ENCODE results near the gene DDX51.

DDX51 gene

DNA sequence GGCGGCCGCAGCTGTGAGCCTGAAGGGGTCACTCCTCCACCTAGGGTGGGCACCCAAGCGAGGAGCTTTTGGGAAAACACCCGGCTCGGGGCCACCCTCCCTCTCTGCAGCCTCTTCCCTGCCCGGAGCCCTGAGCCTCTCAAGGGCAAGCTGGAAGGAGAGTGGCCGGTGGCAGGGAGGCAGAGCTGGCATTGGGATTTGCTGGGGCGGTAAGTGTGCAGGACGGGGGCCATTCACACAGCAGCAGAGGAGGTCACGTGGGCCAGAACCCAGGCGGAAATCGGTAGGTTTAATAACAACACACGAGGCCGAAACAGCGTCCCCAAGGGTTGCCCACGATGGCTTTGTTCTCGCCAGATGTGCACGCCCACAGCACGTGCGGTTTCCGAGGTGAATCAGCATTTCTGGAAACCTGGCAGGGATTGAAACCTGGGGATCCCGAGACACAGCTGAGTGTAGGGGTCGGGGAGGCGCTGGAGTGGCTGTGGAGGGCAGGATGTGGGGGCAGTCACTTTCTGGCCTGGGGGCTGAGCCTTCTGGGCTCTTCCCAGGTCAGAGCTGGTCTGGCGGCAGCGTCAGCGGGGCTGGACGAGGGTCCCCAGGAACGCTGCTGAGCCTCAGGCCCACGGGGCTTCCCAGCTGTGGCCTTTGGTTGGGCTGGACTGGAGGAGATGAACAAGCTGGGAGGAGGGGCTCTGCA lies 23.6 kb upstream of the DDX51 start:
- no peak for DNase-seq (ENCODE audit: low read depth in 2 of 2)

DNA sequence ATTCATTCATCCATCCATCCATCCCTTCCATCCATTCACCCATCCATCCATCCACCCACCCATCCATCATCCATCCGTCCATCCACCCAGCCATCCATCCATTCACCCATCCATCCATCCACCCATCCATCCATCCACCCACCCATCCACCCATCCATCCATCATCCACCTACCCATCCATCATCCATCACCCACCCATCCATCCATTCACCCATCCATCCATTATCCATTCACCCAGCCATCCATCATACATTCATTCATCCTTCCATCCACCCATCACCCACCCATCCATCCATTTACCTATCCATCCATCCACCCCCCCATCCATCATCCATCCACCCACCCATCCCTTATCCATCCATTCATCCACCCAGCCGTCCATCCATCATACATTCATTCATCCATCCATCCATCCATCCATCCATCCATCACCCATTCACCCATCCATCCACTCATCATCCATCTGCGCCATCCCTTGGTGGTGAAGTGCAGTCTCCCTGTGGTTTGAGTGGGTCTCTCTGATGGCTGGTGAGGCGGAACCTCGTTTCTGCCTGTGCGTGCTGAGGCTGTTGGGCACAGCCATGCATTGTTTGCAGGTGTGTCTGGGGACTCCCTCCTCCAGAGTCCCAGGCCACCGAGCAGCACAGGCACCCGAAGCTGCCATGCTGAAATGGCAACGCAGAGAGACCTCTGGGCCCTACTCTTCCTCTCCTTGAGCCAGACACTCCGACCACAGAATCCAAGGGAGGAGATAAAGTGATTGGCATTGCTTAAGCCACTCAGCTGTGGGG lies 22.9 kb upstream of the DDX51 start:
- no peak for DNase-seq (ENCODE audit: low read depth in 2 of 2)

DNA sequence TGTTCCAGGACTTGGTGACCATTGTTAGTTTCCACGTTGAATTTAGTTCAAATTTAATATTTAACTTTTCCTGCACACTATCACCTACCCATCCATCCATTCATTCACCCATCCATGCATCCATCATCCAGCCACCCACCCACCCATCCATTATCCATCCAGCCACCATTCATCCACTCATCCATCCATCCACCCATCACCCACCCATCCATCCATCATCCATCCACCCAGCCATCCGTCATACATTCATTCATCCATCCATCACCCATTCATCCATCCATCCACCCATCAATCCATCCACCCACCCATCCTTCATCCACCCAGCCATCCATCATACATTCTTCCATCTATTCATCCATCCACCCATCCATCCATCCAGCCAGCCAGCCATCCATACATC lies 22.0 kb upstream of the DDX51 start:
- no peak for DNase-seq (ENCODE audit: low read depth in 2 of 2)

DNA sequence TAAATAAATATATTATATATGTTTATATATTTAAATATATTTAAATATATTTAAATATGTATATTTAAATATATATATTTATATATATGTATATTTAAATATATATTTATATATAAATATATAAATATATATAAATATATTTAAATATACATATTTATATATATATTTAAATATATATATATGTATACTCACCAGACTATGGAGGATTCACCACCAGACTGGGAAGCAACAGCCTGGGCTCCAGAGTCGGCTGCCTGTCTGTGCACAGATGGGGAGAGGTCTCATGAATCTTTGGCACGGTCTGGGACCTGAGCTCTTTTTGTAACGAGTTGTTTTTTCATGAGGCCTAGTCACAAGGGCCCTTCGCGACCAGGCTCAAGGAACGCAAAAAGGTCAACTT lies 21.5 kb upstream of the DDX51 start:
- no peak for DNase-seq (ENCODE audit: low read depth in 2 of 2)

DNA sequence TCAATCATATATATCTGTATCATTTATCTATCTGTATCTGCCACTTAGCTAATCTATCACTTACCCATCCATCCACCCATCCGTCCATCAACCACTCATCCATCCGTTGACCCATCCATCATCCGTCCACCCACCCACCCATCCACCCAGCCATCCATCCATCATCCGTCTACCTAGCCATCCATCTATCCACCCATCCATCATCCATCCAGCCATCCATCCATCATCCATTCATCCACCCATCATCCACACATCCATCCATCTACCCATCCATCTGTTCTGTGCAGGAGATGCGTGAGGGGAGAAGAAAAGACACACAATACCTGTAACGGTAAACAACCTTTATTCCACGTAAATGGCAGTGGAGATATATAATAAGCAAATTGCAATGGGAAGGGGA lies 20.3 kb upstream of the DDX51 start:
- no peak for DNase-seq (ENCODE audit: low read depth in 2 of 2)

DNA sequence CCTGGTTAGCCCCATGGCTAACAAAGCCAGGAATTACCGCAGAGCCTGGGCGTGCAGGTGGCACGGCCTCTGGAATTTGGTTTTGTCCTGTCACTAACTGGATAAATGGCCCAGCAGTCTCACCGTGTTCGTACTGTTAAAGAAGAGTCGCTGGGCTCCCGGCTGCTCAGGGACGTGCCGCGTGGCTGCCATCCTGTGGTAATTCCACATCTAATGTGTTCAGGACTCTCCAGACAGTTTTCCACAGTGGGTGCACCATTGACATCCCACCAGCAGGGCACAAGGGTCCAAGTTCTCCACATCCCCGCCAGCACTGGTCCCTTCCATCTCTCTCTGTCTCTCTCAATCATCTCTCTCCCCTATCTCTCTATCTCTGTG lies 19.8 kb upstream of the DDX51 start:
- no peak for DNase-seq (ENCODE audit: low read depth in 2 of 2)

DNA sequence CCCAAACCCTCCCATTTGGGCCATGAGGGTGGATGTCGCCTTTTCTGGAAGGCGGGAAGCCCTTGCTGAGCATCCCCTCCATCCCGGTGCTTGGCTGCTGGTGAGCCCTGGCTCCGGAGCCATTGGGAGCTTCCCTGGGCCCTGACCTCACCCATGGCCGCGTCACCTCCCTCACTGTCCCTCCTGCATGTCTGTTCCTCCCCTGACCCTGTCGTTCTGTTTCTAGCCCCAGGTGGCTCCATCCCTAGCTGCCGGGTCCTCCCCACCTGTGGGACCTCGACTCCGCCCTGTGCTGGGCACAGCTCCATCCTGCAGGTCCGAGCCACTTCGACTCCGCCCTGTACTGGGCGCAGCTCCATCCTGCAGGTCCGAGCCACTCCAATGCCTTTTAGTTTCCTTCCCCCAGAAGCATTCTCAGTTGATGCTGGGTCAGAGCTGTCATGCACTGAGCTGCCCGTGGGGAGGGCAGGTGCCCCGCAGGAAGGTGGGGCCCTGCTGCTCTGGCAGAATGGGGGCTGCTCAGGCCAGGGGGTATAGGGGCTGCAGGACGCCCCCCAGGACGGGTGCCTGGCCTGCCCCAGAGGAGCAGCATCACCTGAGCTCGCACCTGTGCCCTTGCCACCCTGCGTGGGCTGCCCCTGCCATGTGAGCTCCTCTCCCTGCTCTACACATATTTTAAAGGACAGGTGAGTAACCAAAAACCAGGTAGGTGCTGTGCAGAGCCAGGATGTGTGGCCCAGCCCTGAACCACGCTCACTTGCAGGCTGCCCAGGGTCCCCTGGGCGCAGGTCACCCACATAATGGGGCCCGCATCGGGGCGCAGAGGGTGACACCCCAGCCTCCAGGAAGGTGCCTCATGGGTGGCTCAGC lies 19.2 kb upstream of the DDX51 start:
- no peak for DNase-seq (ENCODE audit: low read depth in 2 of 2)

DNA sequence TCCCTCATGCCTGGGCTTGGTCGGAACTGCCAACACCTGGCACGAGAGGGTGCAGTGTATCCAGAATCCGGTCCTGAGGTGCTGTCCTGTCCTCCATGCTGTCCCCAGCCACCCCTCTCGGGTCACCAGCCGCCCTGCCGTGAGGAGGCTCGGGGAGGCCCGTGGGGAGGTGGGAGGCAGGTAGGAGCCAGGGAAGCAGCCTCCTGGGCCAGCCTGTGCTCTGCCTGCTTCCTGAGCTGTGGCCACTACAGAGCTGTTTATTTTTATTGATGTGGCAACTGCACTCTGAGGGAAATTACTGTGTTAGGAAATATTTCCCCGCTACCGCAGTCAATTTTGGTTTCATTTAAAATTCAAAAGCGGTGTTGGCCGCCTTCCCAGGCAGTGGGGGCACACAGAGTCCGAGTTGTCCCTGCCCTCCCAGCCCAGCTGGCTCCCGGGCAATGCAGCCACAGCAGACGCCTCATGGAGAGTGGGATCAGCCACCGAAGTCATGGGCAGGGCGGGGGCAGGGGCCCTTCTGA lies 18.5 kb upstream of the DDX51 start:
- no peak for DNase-seq (ENCODE audit: low read depth in 2 of 2)

DNA sequence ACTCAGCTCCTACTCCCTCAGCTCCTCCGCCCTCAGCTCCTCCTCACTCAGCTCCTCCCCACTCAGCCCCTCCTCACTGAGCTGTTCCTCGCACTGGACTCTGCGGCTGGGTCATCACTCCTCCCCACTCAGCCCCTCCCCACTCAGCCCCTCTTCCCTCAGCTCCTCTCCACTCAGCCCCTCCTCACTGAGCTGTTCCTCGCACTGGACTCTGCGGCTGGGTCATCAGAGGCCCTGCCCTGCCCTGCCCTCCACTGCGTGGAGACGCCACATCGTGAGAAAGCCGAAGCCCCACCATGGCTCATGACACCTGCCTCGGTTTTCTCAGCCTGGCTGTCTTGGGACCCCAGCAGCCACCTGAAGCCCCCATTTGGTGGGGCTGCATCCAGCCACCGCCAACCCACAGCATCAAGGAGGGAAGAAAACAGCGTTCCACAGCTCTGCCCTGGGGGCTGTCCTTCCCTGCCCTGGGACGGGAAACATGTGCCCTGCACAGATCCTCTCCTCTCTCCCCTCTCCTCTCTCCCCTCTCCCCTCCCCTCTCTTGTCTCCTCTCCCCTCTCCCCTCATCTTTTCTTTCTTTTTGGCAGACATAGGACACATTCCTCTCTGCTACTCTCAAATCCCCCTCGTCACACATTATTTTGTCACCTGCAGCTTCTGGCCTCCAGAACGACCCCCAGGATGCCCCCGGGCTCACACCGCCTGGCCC lies 17.8 kb upstream of the DDX51 start:
- no peak for DNase-seq (ENCODE audit: low read depth in 2 of 2)

DNA sequence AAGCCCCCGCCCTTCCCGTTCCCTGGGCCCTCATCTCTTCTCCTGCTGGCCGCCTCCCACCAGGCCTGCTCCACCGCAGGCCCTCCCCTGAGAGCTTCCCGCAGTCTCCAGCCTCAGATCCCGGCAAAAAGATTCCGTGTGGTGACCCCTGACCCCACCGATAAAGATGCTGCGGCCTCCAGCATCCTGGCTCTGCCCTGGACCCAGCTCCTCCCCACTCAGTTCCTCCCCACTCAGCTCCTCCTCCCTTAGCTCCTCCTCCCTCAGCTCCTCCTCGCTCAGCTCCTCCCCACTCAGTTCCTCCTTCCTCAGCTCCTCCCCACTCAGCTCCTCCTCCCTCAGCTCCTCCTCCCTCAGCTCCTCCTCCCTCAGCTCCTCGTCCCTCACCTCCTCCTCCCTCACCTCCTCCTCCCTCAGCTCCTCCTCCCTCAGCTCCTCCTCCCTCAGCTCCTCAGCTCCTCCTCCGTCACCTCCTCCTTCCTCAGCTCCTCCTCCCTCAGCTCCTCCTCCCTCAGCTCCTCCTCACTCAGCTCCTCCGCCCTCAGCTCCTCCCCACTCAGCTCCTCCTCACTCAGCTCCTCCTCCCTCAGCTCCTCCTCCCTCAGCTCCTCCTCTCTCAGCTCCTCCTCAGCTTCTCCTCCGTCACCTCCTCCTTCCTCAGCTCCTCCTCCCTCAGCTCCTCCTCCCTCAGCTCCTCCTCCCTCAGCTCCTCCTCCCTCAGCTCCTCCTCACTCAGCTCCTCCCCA lies 17.1 kb upstream of the DDX51 start:
- DNase-seq (ENCODE audit: low read depth in 2 of 2), result no peak

DNA sequence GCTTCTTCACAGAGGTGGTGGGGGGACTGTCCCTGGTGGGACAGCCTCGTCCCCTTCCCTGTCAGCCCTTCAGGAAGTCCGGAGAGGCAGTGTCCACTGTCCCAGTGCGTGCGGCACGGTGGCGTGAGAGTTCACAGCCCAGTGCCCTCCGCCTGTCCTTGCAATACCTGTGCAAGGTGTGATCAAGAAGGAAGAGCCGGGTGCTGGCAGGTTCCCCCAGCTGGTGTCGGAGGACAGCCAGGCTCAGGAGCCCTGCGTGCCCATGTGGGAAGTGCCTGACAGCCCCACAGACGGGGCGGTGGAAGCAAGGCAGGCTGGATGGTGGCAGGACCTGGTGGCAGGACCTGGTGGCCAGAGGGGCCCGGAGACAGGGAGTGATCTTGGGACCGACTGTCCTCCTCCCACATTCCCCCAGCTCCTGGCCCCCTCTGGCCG lies 16.5 kb upstream of the DDX51 start:
- no peak for DNase-seq (ENCODE audit: low read depth in 2 of 2)

DNA sequence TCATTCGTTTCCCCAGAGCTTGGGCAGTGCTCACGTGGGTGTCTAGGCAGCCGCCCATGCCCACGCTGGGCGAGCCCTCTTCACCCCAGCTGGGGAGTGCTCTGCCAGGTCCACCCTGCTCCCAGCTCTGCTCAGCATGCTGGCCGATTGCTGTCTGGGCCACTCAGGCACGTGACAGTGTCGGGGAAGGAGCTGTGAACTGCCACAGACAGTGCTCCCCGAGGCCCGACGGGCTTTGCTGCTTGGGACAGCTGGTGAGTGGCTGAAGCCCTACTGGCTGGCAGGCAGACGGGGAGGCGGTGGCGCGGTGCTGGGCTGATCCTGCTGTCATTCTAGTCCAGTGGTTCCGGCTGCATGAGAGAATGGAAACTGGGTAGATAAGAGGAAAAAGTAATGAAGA lies 15.9 kb upstream of the DDX51 start:
- DNase-seq (ENCODE audit: low read depth in 2 of 2), result no peak

DNA sequence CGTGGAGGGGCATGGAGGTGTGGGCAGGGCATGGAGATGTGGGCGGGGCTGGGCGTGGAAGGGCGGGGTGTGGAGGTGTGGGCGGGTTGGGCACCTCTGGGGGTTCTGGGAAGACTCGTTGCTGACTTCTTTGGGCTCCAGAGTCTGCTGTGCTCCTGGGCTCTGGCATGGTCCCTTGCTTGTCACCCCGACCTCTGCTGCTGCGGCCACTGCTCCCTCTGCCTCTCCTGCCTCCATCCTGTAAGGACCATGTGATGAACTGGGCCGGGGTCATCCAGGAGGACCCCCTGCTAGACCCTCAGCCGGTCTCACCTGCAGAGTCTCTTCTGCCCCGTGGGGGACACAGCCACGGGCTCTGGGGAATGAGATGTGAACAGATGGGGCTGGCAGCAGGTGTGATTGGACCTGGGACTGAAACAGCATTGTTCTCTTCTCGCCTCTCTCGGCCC lies 15.5 kb upstream of the DDX51 start:
- DNase-seq (ENCODE audit: low read depth in 2 of 2), result no peak

DNA sequence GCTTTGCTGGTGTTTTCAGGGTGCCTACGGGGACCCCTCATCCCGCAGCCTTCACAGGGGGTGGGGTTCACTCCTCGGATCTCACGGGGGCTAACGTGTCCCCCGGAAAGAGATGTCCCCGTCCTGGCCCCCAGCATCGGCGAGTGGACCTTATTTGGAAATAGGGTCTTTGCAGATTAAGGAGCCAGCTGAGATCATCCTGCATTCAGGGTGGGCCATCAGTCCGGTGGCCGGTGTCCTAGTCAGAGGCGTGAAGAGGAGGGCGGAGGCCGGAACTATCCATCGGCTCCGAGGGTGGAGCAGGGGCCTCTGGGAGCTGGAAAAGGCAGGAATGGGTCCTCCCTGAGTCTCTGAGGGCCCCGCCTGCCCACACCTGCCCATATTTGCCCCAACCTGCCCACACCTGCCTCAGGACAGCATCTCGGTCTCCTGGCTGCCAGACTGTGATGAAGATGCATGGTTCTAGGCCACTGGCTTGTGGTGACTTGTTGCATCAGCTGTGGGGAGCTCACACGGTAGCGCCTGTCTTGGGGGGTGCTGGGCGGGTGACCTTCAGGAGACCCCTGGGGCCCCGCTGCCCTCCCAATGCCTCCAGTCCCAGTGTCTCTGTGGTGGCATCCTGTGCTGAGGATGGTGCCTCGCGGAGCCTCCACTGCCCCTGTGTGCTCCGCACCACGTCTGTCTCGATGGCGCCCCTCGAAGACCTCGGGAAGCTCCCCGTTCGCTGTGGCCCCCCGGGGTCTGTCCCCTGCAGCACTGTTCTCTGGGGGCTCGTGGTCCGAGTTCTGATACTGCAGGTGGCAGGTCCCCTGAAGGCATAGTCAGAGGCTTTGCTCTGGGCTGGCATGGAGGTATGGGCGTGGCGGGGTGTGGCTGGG lies 14.8 kb upstream of the DDX51 start:
- DNase-seq (ENCODE audit: low read depth in 2 of 2), result no peak

DNA sequence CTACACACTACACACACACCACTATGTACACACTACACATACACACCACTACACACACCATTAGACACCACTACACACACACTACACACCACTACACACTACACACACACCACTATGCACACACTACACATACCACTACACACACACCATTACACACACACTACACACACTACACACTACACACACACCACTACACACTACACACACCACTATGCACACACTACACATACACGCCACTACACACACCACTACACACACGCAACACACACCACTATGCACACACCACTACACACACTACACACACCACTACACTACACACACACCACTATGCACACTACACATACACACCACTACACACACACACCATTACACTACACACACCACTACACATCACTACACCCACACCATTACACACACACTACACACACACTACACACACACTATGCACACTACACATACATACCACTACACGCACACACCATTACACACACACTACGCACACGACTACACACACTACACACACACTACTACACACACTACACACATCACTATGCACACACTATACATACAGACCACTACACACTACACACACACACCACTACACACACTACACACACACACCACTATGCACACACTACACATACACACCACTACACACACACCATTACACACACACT lies 13.8 kb upstream of the DDX51 start:
- no peak for DNase-seq (ENCODE audit: low read depth in 2 of 2)

DNA sequence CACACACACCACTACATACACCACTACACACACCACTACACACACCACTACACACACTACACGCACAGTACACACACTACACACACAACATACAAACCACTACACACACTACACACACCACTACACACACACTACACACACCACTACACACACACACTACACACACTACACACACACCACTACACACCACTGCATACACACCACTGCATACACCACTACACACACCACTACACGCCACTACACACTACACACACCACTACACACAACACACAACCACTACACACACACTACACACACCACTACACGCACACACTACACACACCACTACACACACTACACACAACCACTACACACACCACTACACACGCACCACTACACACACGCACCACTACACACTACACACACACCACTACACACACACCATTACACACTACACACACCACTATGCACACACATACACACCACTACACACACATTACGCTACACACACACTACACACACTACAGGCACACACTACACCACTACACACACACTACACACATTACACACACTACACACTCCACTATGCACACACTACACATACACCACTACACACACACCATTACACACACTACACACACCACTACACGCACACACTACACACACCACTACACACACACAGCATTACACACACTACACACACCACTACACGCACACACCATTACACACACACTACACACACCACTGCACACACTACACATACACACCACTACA lies 12.6 kb upstream of the DDX51 start:
- DNase-seq (ENCODE audit: low read depth in 2 of 2), result no peak

DNA sequence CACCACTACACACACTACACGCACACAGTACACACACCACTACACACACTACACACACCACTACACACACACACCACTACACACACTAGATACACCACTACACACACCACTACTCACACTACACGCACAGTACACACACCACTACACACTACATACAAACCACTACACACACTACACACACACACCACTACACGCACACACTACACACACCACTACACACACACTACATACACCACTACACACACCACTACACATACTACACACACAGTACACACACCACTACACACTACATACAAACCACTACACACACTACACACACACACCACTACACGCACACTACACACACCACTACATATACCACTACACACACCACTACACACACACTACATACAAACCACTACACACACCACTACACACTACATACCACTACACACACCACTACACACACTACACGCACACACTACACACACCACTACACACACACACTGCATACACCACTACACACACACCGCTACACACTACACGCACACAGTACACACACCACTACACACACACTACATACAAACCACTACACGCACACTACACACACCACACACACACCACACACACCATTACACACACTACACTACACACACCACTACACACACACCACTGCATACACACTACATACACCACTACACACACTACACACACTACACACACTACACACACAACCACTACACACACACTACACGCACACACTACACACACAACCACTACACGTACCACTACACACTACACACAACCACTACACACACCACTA lies 11.9 kb upstream of the DDX51 start:
- no peak for DNase-seq (ENCODE audit: low read depth in 2 of 2)
